IPS DF 4.7 (cell line): Measurements from ENCODE around the gene UBL4B.

Source experiments
- DNase-seq: peaks from one replicate; pipeline ENCODE4 v3.0.0-alpha.2; 2013; ENCODE audit warnings: low spot score; ENCODE audit errors: extremely low read depth

UBL4B gene

DNA sequence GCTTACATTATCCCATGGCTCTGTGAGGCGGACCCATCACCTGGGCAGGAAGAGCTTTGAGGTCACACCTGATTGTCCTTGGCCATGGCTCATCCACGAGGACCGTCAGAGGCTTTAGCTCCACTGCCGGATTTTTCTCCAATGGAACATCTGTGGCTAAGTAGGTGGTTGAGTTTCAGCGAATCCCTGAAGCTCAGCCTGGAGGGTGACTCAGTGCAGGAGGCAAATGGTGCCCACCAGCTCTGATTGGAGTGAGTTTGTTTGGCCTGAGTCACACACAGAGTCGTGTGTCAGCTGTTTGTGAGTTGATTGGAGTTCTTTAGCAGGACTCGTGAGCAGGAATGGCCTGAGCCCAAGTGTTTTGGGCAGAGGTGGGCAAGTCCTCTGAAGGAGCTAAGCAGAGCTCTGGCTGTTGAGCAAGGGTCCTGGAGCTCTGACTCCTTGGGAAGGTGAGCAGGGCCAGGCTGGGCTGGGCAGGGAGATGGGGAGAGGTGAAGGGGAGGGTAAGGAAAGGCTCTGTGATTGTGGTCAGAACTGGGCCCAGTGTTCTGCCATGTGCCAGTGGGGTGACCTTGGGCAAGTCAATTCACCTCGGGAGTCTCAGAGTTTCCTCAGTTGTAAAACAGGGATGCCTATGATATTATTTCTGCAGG is 40.0 kb downstream of the UBL4B start:
- DNase-seq, result no peak

- DNase-seq, result no peak
These were observed 41.2 kb downstream of the UBL4B start for GRCh38 chr1:110153407-110153950.

DNA sequence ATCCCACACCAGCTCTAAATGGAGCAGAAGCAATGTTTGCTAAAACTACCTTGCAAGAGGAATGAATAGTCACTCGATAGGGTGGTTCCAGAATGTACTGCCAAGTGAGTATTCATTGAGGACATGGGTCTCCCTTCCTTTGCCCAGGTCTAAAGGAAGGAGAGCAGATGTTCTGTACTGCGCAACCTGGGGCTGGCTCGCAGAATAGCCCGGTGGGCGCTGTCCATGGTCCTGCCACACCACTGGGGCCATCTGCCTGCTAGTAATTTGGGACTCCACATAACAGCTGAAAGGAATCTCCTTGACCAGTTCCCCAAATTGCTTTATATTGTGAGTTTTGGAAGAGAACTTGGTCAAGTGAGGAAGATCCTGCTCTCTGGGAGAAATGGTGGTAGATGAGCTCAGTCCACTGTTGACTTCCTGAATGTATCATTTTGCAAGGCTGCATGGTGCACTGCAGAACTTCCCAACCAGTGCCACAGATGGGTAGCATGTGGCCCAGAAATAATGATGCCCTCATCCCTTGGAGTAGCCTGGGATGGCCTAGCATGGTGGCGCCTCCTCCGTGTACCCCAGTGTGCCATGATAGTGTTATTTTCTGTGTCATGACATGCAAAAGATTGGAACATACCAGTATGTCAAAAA is 43.8 kb downstream of the UBL4B start:
- DNase-seq, result peak; percentile 28

DNA sequence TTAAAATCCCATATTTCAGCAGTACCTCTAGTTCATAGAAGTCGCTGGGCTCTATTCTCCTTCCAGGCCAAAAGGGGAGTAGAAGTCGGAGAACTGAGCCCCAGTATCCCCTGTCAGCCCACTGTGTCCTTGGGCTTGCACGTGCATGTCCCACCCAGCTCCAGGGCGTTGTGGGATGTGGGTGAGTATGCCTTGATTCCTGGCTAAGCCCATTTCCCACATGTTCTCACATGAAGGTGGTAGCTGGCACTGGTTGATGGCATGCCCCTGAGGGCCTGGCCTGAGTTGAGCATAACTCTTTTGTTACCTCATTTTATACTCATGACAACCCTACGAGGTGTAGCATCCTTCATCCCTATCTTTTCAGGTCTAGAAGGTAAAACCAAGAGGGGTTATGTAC is 46.0 kb downstream of the UBL4B start:
- no peak for DNase-seq

DNA sequence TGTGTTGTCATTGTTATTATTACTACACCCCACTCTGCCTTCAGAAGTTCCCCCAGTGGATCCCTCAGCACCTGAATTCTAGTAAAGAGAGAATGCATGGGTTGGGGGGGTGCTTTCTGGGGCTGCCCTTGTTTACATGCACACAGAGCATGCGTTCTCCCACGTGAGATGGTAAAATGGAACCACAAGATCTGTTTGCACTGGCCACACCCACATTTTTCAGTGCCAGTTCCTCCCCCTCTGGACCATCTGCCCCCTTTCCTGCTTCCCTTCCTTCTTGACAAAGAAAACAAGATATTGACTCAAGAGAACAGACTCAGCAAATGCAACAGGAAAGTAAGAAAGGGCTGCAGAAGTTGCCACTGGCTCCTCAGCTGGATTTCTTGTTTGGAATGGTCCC is 46.9 kb downstream of the UBL4B start:
- DNase-seq, result no peak

GRCh38 chr1:110160538-110161100 is 48.4 kb downstream of the UBL4B start:
- DNase-seq, result no peak

DNA sequence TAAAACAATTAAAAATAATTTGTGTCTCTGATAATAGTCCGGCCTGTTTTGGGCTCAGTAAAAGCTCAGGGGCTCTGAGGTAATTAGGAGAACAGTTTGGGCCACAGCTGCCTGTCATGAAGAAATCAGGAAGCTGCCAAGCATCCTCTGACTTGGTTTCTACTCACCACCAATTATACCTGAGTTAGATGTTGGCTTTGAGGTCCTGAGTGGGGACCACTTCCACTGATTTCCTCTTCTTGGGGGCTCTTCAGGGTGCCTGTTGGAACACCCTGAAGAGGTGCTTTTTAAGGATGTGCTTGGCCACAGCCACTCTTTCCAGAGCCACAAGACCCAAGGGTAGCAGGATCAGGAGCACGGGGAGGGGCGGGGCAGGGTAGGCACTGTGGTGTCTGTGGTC is 48.9 kb downstream of the UBL4B start:
- DNase-seq, result no peak

DNA sequence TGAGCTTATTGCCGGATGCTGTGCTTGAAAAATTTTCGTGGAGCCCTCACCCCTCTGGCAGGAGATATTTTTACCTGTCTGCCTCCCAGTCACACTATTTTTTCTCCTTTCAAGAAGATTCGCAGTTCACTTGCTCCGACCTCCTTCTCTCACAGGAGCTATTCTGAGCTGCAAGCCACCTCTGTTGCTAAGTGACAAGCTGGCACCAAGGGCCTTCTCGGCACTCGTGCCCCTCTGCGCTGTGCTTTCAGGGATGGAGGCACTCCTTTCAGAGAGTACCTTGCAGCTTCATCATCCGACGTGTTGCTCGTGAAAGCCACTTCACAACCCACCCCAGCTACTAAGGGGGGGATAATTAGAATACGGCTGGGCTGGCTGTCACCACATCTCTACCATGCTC is 49.6 kb downstream of the UBL4B start:
- DNase-seq, result no peak
